ENCODE results near the gene TMED9. TPM values are rescaled to one million over a fixed set of nuclear protein-coding genes. Genes with fewer than 3 reads are reported as not detected.
A peak's percentile ranks its signal among the peaks of the same experiment; 100 is the strongest.

TMED9 gene
- total RNA-seq, 3 donors from 2014 or later = 105 to 195 (median 126) TPM

DNA sequence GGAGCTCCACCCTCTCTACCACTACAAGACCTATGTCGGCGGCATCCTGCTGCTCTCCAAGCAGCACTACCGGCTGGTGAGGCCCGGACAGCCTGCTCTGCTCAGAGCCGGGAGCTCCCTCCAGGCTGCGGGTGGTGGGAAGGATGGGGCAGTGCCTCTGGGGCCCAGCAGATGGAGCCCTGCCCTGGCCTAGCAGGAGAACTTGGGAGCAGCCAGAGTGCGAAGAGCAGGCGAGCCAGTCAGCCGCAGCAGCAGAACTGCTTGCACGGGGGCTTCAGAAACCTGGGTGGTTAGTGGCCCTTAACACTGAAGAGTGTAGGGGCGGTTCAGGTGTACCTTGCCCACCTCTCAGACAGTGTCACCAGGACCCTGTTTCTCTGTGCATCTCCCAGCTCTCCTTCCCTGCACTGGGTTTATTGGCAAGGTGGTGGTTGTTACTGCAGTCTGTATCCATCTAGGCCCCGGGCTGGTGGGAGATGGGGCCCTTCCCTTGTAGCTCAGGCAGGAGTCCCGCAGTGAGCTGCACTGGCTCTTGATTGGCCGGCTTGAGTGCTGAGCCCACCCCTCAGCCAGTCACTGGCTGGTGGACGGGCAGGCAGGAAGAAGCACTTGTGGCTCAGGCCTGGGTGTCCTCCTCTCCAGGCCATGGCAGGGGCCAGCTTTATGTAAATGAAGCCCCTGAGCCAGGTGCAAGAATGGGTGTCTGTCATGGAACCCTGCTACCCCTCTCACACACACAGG is 15.6 kb downstream of the TMED9 start:
- intact Hi-C loops (cut with DNase I, micrococcal nuclease) = no loop called here
- ATAC-seq = peak; percentile 87
- H3K4me1 ChIP-seq (ENCODE audit: low read depth) = peaks cover 19% of the 10 kb centered on the region
- TF ChIP-seq, protein P1, sequence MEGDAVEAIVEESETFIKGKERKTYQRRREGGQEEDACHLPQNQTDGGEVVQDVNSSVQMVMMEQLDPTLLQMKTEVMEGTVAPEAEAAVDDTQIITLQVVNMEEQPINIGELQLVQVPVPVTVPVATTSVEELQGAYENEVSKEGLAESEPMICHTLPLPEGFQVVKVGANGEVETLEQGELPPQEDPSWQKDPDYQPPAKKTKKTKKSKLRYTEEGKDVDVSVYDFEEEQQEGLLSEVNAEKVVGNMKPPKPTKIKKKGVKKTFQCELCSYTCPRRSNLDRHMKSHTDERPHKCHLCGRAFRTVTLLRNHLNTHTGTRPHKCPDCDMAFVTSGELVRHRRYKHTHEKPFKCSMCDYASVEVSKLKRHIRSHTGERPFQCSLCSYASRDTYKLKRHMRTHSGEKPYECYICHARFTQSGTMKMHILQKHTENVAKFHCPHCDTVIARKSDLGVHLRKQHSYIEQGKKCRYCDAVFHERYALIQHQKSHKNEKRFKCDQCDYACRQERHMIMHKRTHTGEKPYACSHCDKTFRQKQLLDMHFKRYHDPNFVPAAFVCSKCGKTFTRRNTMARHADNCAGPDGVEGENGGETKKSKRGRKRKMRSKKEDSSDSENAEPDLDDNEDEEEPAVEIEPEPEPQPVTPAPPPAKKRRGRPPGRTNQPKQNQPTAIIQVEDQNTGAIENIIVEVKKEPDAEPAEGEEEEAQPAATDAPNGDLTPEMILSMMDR (IDR thresholded peaks at IDR 0.05) = peak; percentile 79
- H3K4me3 ChIP-seq = no peak overlapping the region
- peak; percentile 80 to 88 (median 83) for DNase-seq
- no peaks in the 10 kb centered on the region for H3K36me3 ChIP-seq (ENCODE audit: low read depth)
- H3K9me3 ChIP-seq = no peaks in the 10 kb centered on the region

DNA sequence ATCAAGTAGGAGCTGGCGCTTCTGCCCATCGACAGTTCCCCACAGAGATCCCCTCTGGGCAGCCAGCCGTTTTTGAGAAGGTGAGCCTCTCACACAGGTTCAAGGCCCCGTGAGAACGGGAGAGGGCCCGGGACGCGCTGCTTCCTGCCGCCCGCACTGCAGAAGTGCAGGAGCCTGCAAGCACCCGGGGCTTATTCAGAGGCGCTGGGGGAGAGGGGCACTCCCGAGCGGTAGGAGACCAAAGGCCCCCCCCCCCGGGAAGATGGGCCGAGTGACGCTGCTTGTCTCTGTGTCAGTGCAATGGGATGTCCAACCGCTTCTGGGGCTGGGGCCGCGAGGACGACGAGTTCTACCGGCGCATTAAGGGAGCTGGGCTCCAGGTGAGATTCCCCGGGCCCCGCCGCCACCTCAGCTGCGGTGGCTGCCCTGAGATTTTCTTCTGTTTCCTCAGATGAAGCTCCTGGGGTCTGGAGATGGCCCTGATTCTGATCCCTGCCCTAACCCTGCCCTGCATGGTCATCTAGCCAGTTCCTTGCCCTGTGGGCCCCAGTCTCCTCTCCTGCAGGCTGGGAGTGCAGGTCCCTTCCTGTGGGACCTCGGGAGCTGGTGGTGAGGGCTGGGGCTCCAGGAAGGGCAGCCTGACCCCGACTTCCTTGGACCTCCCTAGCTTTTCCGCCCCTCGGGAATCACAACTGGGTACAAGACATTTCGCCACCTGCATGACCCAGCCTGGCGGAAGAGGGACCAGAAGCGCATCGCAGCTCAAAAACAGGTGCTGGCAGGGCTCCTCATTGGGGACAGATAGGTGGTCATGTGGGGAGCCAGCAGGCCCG is 16.5 kb downstream of the TMED9 start:
- no peaks in the 10 kb centered on the region for H3K9me3 ChIP-seq
- ATAC-seq (no peak), DNase-seq (no peak)
- intact Hi-C loops (cut with DNase I, micrococcal nuclease) = no loop called here
- TF ChIP-seq, protein P1 (IDR thresholded peaks at IDR 0.05) = no peak
- H3K36me3 ChIP-seq (ENCODE audit: low read depth) = no peaks in the 10 kb centered on the region
- H3K4me3 ChIP-seq = no peak overlapping the region
- peaks cover 19% of the 10 kb centered on the region for H3K4me1 ChIP-seq (ENCODE audit: low read depth)

DNA sequence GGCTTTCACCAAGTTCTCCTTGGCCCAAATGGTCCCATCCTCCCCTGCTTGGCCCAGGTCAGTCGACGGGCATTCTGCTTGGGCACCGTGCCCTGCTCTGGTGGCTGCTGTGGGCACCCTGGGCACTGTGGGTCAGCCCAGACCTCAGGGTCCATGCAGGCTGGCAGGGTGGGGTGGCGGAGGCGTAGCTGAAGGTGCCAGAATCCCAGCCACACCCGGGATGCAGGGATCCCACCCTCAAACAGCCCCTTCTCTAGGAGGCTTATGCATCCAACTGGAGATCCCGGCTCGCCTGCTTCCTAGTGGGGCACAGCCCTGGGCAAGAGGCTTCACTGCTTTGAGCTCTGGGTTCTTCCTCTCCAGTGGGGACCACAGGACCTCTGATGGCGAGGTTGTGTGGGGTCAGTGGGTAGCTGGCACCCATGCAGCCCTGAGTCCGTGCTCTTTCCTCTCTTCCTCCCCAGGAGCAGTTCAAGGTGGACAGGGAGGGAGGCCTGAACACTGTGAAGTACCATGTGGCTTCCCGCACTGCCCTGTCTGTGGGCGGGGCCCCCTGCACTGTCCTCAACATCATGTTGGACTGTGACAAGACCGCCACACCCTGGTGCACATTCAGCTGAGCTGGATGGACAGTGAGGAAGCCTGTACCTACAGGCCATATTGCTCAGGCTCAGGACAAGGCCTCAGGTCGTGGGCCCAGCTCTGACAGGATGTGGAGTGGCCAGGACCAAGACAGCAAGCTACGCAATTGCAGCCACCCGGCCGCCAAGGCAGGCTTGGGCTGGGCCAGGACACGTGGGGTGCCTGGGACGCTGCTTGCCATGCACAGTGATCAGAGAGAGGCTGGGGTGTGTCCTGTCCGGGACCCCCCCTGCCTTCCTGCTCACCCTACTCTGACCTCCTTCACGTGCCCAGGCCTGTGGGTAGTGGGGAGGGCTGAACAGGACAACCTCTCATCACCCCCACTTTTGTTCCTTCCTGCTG is 17.4 kb downstream of the TMED9 start:
- H3K4me1 ChIP-seq (ENCODE audit: low read depth) = peaks cover 18% of the 10 kb centered on the region
- intact Hi-C loops (cut with DNase I, micrococcal nuclease) = no loop called here
- no peak overlapping the region for H3K4me3 ChIP-seq
- ATAC-seq (no peak), DNase-seq (no peak)
- H3K36me3 ChIP-seq (ENCODE audit: low read depth) = no peaks in the 10 kb centered on the region
- H3K9me3 ChIP-seq = no peaks in the 10 kb centered on the region
- TF ChIP-seq, protein P1 (IDR thresholded peaks at IDR 0.05) = no peak

DNA sequence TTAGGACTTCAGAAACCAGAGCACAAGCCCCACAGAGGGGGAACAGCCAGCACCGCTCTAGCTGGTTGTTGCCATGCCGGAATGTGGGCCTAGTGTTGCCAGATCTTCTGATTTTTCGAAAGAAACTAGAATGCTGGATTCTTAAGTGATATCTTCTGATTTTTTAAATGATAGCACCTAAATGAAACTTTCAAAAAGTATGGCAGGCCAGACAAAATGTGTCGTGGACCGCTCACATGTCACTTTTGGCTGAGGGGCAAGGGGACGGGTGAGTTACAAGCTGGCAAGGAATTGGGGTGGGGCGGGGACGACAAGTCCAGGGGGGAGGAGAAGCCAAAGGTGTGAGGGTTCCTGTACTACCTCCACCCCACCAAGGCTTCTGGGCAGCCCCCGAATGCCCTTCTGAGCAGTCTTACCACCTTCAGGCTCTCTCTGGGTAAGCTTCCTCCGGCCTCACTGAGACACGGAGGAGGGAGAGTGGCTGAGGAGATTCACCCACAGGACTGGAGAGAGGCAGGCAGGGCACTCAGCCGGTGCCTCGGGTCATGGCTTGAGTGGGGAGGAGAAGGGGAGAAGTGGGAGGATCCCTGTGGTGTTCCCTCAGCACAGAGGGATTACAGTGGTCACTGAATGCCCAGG is 18.2 kb downstream of the TMED9 start:
- intact Hi-C loops (cut with DNase I, micrococcal nuclease) = no loop called here
- Histone ChIP-seq H3K36me3 (ENCODE audit: low read depth) (no peaks in the 10 kb centered on the region), H3K9me3 (no peaks in the 10 kb centered on the region), H3K4me1 (ENCODE audit: low read depth) (peaks cover 13% of the 10 kb centered on the region), H3K4me3 (no peak overlapping the region)
- ATAC-seq (no peak), DNase-seq (no peak)
- TF ChIP-seq, protein P1 (IDR thresholded peaks at IDR 0.05) = no peak
